Measurements from ENCODE around the gene STPG2. TPM values are rescaled to one million over a fixed set of nuclear protein-coding genes. Genes with fewer than 3 reads are reported as not detected.
"Not testable (repeated sequence)": the region's sequence is repeated elsewhere in the genome, so short reads cannot be mapped to it uniquely, and the experiment has no call there.

The STPG2 gene
- total and polyA plus RNA-seq, 2 experiments from 2014 or later: 0.32 TPM; not detected in 1

- Histone ChIP-seq H3K4me2 (ENCODE audit: unreplicated experiment) (no peak overlapping the region), H2AFZ (no peak overlapping the region), H3K9me3 (ENCODE audit: low read depth) (no peaks in the 10 kb centered on the region), H3K79me2 (ENCODE audit: insufficient read depth) (no peaks in the 10 kb centered on the region), H3K4me1 (ENCODE audit: insufficient read depth) (no peaks in the 10 kb centered on the region), H3F3A (ENCODE audit: insufficient read depth) (no peaks in the 10 kb centered on the region), H3K9me2 (ENCODE audit: insufficient read depth) (no peaks in the 10 kb centered on the region), H3K9ac (no peak overlapping the region), H3K36me3 (ENCODE audit: low read depth) (no peaks in the 10 kb centered on the region), H4K20me1 (ENCODE audit: insufficient read depth) (no peaks in the 10 kb centered on the region), H3K27ac (no peak overlapping the region), H3K27me3 (replicated peaks; ENCODE audit: insufficient read depth) (no peaks in the 10 kb centered on the region), H3K4me3 (no peak overlapping the region)
- TF ChIP-seq EZH2phosphoT487 (IDR thresholded peaks at IDR 0.05; ENCODE audit: insufficient read depth, low read depth): no peak
- no peak for TF ChIP-seq EZH2 (IDR thresholded peaks at IDR 0.05; ENCODE audit: insufficient read depth, poor library complexity, severe bottlenecking)
- no peak for DNase-seq
- 15 to 25% methylated on average over 3 of the region's 3 CpGs for WGBS, 2 experiments (ENCODE audit: low coverage in 1 of 2, low lambda C conversion rate in 2 of 2, missing lambda C conversion rate in 2 of 2)
- in situ Hi-C loops (cut with MboI): no loop called here
Measured at GRCh38 chr4:97910005-97910404, 233.3 kb downstream of the STPG2 start.

DNA sequence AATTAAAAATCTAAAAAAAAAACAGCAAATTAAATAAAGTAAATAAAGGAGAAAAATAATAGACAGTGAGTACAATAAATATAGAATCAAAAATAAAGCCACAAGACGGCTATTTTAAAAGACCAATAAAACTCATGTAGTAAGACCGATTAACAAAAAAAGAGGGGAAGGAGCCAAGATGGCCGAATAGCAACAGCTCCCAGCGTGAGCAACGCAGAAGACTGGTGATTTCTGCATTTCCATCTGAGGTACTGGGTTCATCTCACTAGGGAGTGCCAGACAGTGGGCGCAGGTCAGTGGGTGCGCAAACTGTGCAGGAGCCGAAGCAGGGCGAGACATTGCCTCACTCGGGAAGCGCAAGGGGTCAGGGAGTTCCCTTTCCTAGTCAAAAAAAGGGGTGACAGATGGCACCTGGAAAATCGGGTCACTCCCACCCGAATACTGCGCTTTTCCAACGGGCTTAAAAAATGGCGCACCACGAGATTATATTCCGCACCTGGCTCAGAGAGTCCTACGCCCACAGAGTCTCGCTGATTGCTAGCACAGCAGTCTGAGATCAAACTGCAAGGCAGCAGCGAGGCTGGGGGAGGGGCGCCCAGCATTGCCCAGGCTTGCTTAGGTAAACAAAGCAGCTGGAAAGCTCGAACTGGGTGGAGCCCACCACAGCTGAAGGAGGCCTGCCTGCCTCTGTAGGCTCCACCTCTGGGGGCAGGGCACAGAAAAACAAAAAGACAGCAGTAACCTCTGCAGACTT, 239.7 kb downstream of the STPG2 start:
- H3F3A ChIP-seq (ENCODE audit: insufficient read depth); H3K4me2 ChIP-seq (ENCODE audit: unreplicated experiment); H2AFZ ChIP-seq; H3K27ac ChIP-seq; H3K9me3 ChIP-seq (ENCODE audit: low read depth); H3K36me3 ChIP-seq (ENCODE audit: low read depth); H3K79me2 ChIP-seq (ENCODE audit: insufficient read depth); H4K20me1 ChIP-seq (ENCODE audit: insufficient read depth); DNase-seq; H3K4me1 ChIP-seq (ENCODE audit: insufficient read depth); H3K27me3 ChIP-seq (replicated peaks; ENCODE audit: insufficient read depth); H3K9me2 ChIP-seq (ENCODE audit: insufficient read depth); H3K9ac ChIP-seq; H3K4me3 ChIP-seq; in situ Hi-C loops (cut with MboI): not testable (repeated sequence)
- 57% methylated on average over 22 to 23 of the region's 23 CpGs for WGBS, 2 experiments (ENCODE audit: low coverage in 1 of 2, low lambda C conversion rate in 2 of 2, missing lambda C conversion rate in 2 of 2)

GRCh38 chr4:97900229-97900628, 243.0 kb downstream of the STPG2 start:
- H3K79me2 ChIP-seq (ENCODE audit: insufficient read depth): no peaks in the 10 kb centered on the region
- DNase-seq: no peak
- no peak overlapping the region for H3K9ac ChIP-seq
- WGBS, 2 experiments (ENCODE audit: low coverage in 1 of 2, low lambda C conversion rate in 2 of 2, missing lambda C conversion rate in 2 of 2): 31 to 41% methylated on average over 2 of the region's 2 CpGs
- no peaks in the 10 kb centered on the region for H3K36me3 ChIP-seq (ENCODE audit: low read depth)
- H3K4me1 ChIP-seq (ENCODE audit: insufficient read depth): no peaks in the 10 kb centered on the region
- H4K20me1 ChIP-seq (ENCODE audit: insufficient read depth): no peaks in the 10 kb centered on the region
- in situ Hi-C loops (cut with MboI): no loop called here
- H3K4me3 ChIP-seq: no peak overlapping the region
- no peak overlapping the region for H2AFZ ChIP-seq
- no peak for TF ChIP-seq EZH2 (IDR thresholded peaks at IDR 0.05; ENCODE audit: insufficient read depth, poor library complexity, severe bottlenecking)
- no peak for TF ChIP-seq EZH2phosphoT487 (IDR thresholded peaks at IDR 0.05; ENCODE audit: insufficient read depth, low read depth)
- no peak overlapping the region for H3K4me2 ChIP-seq (ENCODE audit: unreplicated experiment)
- peaks cover 5% of the 10 kb centered on the region for H3K9me3 ChIP-seq (ENCODE audit: low read depth)
- no peaks in the 10 kb centered on the region for H3K27me3 ChIP-seq (replicated peaks; ENCODE audit: insufficient read depth)
- H3K9me2 ChIP-seq (ENCODE audit: insufficient read depth): no peaks in the 10 kb centered on the region
- no peak overlapping the region for H3K27ac ChIP-seq
- no peaks in the 10 kb centered on the region for H3F3A ChIP-seq (ENCODE audit: insufficient read depth)

GRCh38 chr4:97892592-97893266, 250.5 kb downstream of the STPG2 start:
- H3K9me2 ChIP-seq (ENCODE audit: insufficient read depth): no peaks in the 10 kb centered on the region
- no peaks in the 10 kb centered on the region for H3K36me3 ChIP-seq (ENCODE audit: low read depth)
- H3K4me2 ChIP-seq (ENCODE audit: unreplicated experiment): no peak overlapping the region
- in situ Hi-C loops (cut with MboI): no loop called here
- H3K9me3 ChIP-seq (ENCODE audit: low read depth): no peaks in the 10 kb centered on the region
- H3K27me3 ChIP-seq (replicated peaks; ENCODE audit: insufficient read depth): no peaks in the 10 kb centered on the region
- H4K20me1 ChIP-seq (ENCODE audit: insufficient read depth): no peaks in the 10 kb centered on the region
- no peak overlapping the region for H3K27ac ChIP-seq
- no peaks in the 10 kb centered on the region for H3K4me1 ChIP-seq (ENCODE audit: insufficient read depth)
- H3F3A ChIP-seq (ENCODE audit: insufficient read depth): no peaks in the 10 kb centered on the region
- no peak overlapping the region for H2AFZ ChIP-seq
- no peaks in the 10 kb centered on the region for H3K79me2 ChIP-seq (ENCODE audit: insufficient read depth)
- WGBS, 2 experiments (ENCODE audit: low coverage in 1 of 2, low lambda C conversion rate in 2 of 2, missing lambda C conversion rate in 2 of 2): 40 to 45% methylated on average over 1 of the region's 1 CpG
- TF ChIP-seq EZH2 (IDR thresholded peaks at IDR 0.05; ENCODE audit: insufficient read depth, poor library complexity, severe bottlenecking) (no peak), EZH2phosphoT487 (IDR thresholded peaks at IDR 0.05; ENCODE audit: insufficient read depth, low read depth) (no peak)
- H3K4me3 ChIP-seq: no peak overlapping the region
- no peak for DNase-seq
- H3K9ac ChIP-seq: no peak overlapping the region
